Epithelial cell of proximal tubule (primary cell): ENCODE results near the gene ZCCHC8. TPM values are rescaled to one million over a fixed set of nuclear protein-coding genes. Genes with fewer than 3 reads are reported as not detected.

Experiments used
- DNase-seq: peaks from one replicate; pipeline ENCODE4 v3.0.0-alpha.2; 2011; ENCODE audit warnings: low read depth
- H3K4me3 ChIP-seq: 2 replicates; pipeline ENCODE4 v1.5.1; 2011; ENCODE audit warnings: low read depth, mild to moderate bottlenecking, low read length
- total RNA-seq: library from RNA; depleted of rRNA; stranded (reverse); fragments of >200 nt; gene quantifications from 2 replicates; pipeline ENCODE4 v1.2.3, GENCODE V29; 2015
- TF ChIP-seq, protein P1 (sequence below): conservative IDR thresholded peaks from 2 replicates; pipeline ENCODE4 v1.5.1; 2012; ENCODE audit warnings: low read depth, mild to moderate bottlenecking, low read length

The ZCCHC8 gene
- total RNA-seq, 1 donor from 2014 or later = 25.0 TPM

DNA sequence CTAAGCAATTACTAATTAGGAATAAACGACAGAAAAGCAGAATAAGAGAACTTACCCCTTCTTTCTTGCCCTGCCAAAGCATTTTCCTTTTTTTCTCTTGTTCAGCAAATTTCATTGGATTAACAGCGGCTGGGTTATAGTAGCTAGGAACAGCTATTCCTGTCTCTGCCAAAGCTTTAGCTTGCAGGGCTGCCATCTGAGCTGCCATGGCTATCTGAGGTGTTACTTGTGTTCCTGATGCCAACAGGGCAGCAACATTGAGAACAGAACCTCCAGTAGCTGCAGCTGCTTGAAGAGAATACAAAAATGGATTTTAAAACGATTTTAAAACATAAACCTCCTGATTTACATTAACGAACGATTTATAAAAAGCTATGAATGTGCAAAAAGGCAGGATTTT, 7.4 kb upstream of the ZCCHC8 start:
- no peak for DNase-seq
- TF ChIP-seq, protein P1, sequence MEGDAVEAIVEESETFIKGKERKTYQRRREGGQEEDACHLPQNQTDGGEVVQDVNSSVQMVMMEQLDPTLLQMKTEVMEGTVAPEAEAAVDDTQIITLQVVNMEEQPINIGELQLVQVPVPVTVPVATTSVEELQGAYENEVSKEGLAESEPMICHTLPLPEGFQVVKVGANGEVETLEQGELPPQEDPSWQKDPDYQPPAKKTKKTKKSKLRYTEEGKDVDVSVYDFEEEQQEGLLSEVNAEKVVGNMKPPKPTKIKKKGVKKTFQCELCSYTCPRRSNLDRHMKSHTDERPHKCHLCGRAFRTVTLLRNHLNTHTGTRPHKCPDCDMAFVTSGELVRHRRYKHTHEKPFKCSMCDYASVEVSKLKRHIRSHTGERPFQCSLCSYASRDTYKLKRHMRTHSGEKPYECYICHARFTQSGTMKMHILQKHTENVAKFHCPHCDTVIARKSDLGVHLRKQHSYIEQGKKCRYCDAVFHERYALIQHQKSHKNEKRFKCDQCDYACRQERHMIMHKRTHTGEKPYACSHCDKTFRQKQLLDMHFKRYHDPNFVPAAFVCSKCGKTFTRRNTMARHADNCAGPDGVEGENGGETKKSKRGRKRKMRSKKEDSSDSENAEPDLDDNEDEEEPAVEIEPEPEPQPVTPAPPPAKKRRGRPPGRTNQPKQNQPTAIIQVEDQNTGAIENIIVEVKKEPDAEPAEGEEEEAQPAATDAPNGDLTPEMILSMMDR = no peak
- no peak overlapping the region for H3K4me3 ChIP-seq

DNA sequence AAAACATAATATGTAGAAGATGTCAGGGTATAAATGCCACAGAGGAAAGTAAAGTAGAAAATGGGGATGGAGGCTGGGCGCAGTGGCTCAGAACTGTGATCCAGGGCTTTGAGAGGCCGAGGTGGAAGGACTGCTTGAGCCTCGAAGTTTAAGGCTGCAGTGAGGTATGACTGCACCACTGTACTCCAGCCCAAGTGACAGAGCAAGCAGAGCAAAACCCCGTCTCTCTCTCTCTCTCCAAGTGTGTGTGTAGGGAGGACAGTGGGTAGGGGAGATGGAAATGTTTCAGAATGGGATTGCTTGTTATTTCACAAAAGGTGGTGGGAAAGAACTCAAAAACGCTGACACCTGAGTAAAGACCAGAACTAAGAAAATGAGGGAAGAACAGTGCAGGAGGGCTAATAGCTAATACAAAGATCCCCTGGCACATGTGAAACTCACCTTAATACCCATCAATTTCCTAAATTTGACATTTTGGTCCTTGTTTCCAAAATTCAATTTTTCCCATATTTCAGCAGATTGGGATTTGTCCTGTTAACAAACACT, 5.7 kb upstream of the ZCCHC8 start:
- DNase-seq = no peak
- H3K4me3 ChIP-seq = no peak overlapping the region
- TF ChIP-seq, protein P1 = no peak

DNA sequence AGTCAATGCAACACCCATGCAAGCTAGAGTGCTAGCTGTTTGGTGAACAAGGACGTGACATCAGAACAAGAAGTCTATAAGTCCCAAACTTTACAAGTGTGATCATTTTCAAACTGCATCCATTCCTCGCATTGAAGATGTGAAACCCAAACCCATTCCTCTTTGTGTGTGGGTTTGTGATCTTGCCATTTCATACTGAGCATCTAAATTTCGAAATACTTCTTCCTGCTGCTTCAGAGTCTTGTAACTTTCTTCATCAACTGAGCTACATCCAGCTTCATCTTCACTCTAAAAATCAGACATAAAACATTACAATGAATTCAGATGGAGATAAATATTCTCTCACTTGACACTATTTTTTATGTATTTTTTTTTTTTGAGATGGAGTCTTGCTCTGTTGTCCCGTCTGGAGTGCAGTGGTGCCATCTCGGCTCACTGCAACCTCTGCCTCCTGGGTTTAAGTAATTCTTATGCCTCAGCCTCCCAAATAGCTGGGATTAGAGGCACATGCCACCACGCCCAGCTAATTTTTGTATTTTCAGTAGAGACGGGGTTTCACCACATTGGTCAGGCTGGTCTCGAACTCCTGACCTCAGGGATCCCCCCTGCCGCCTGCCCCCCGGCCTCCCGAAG, 4.8 kb upstream of the ZCCHC8 start:
- H3K4me3 ChIP-seq = no peak overlapping the region
- TF ChIP-seq, protein P1 = no peak
- DNase-seq = no peak

DNA sequence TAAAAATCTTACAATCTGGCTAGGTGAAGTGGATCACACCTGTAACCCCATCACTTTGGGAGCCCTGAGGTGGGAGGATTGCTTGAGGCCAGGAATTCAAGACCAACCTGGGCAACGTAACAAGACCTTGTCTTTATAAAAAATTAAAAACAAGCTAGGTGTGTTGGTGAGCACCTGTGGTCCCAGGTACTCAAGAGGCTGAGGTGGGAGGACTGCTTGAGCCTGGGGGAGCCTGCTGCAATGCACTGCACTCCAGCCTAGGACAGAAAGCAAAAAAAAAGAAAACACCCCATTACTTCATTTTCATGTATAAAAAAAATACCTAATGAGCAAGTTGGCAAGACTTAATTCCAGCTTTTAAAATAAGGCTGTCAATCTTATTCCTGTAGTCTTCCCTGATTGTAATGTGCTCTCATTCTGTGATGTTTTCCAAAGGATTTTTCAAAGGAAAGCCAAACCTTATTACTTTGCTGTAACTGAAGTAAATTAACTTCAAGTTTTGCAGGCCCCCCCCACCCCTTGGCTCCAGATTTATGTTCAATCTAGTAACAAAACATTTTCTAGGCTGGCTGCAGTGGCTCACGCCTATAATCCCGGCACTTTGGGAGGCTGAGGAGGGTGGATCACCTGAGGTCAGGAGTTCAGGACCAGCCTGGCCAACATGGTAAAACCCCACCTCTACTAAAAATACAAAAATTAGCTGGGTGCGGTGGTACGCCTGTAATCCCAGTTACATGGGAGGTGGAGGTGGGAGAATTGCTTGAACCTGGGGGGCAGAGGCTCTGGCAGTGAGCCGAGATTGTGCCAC, 3.3 kb upstream of the ZCCHC8 start:
- no peak for DNase-seq
- H3K4me3 ChIP-seq = no peak overlapping the region
- TF ChIP-seq, protein P1 = no peak

DNA sequence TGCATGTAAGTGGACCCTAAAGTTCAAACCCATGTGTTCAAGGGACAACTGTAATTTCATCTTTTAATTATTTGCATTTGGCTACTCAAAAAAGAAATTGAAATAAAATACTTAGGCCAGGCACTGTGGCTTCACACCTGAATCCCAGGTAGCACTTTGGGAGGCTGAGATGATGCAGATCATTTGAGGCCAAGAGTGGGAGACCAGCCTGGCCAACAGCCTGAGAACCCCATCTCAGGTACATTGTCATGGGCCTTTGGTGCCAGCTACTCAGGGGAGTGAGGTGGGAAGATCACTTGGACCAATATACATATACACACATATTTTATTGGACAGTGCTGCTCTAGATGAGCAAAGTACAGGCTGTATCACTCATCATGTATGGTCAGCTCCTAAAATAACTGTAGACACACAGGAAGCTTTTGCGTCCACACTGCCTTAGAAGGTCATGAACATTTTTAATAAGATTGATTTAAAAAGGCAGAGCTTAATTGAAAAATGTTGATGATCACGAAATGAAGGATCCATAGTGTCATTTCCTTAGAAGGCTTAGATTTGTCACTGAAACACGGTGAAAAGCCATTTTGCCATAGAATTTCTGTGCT, 2.5 kb upstream of the ZCCHC8 start:
- DNase-seq = no peak
- TF ChIP-seq, protein P1 = no peak
- no peak overlapping the region for H3K4me3 ChIP-seq

DNA sequence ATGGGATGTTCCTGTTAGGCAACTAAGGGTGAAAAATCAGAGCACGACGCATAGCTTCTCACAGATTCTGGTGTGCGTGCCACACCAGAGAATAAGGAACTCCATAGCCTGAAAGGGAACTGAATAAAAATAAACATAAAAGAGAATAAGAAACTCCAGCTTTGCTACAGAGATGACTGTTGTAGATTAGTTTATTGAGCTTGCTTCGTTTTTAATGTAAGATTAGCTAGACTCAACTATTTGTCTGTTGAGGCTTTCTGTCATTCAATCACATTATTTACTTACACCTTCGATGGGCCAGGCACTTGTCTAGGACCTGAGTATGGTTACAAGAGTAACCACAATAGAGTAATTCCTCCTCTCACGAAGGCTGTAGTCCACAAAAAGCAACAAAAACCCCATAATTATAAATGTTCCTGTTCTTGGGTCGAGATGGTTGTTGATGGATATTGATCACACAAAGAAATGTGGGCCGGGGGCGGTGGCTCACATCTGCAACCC, 807 bp upstream of the ZCCHC8 start:
- no peak for DNase-seq
- peak overlapping the region; percentile 53 for H3K4me3 ChIP-seq

More for the DNA sequence above, 807 bp upstream of the ZCCHC8 start:
- TF ChIP-seq, protein P1 = no peak
